Fibroblast of lung (primary cell): Measurements from ENCODE around the gene PDGFB.

Experiments used
- CTCF ChIP-seq, 2 donors: IDR thresholded peaks in 1 of 2; conservative IDR thresholded peaks in 1 of 2; 1 replicate in 1 of 2; 2 replicates in 1 of 2; pipeline ENCODE4 v1.5.1; 2011 to 2012; ENCODE audit warnings: low read length in 2 of 2, control low read depth in 1 of 2, inconsistent platforms in 1 of 2, low read depth in 1 of 2, mild to moderate bottlenecking in 1 of 2
- EZH2 ChIP-seq: IDR thresholded peaks from 2 replicates; pipeline ENCODE4 v1.5.1; 2012; ENCODE audit warnings: low read length, control low read depth, mild to moderate bottlenecking; ENCODE audit errors: missing control alignments

DNA sequence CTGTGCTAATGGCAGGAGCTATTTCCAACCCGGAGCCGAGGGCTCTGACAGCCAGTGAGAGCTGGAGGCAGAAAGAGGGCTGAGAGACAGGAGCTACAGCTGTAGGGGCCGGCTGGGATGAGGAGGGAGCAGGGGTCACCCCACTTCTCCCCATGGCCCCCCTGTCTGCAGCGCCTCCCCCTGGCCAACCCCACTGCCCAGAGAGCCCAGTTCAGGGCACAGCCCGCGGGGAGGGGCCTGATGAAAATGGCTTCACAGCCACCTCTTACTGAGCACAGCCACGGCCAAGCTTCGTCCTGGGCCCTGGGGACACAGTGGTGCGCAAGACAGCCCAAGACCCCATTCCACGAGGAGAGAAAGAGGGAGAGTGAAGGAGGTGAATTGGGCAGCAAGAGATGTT is 46.7 kb upstream of the PDGFB start:
- TF ChIP-seq CTCF (conservative IDR thresholded peaks at IDR 0.05 in 1 of 2, IDR thresholded peaks at IDR 0.05 in 1 of 2; ENCODE audit: low read depth in 1 of 2, low read length in 2 of 2) = no peak
- no peak for TF ChIP-seq EZH2
